BLaER1 (cell line): Measurements from ENCODE around the gene NDUFAF4.

Experiments
- H3K27ac ChIP-seq: shearing (Covaris generic); formaldehyde crosslinking; 2 replicates; pipeline ENCODE4 v1.8.1; 2022
- H3K27me3 ChIP-seq: shearing (Covaris generic); formaldehyde crosslinking; 2 replicates; pipeline ENCODE4 v1.8.1; 2022
- H3K36me3 ChIP-seq: shearing (Covaris generic); formaldehyde crosslinking; 2 replicates; pipeline ENCODE4 v1.8.1; 2022
- H3K4me1 ChIP-seq: shearing (Covaris generic); formaldehyde crosslinking; 2 replicates; pipeline ENCODE4 v1.8.1; 2022
- H3K4me2 ChIP-seq: shearing (Covaris generic); formaldehyde crosslinking; 2 replicates; pipeline ENCODE4 v1.8.1; 2022
- H3K4me3 ChIP-seq: shearing (Covaris generic); formaldehyde crosslinking; 2 replicates; pipeline ENCODE4 v1.8.1; 2022
- H3K9ac ChIP-seq: shearing (Covaris generic); formaldehyde crosslinking; 2 replicates; pipeline ENCODE4 v1.8.1; 2022
- H3K9me3 ChIP-seq: shearing (Covaris generic); formaldehyde crosslinking; 2 replicates; pipeline ENCODE4 v1.8.1; 2022
- H4K20me1 ChIP-seq: shearing (Covaris generic); formaldehyde crosslinking; 2 replicates; pipeline ENCODE4 v1.8.1; 2022
- Cebpa-rat ChIP-seq: shearing (Covaris generic); IDR thresholded peaks from 2 replicates; pipeline ENCODE4 v1.8.1; 2022

The NDUFAF4 gene

DNA sequence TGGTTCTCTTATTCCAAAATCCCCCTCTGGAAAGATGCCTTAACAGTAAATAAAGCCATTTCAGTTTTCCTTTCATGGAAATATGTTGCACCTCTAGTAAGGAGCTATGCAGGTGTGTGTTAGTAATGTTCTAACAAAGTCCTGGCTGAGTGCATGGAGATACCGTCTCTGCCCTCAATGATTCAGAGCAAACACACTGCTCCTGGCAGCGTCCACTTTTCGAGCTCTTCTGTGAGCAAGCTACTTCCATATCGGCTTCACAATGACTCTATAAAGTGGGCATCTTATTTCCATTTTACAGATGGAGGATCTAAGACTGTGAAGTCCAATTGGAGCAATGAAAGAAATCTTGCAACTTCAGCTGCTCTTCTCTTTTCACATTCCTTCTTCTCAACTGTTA is 30.0 kb upstream of the NDUFAF4 start:
- Histone ChIP-seq H3K4me1 (peaks cover 14% of the 10 kb centered on the region), H4K20me1 (no peaks in the 10 kb centered on the region), H3K9ac (no peak overlapping the region), H3K4me3 (no peak overlapping the region), H3K27me3 (no peaks in the 10 kb centered on the region), H3K9me3 (no peaks in the 10 kb centered on the region), H3K4me2 (no peak overlapping the region), H3K27ac (no peak overlapping the region), H3K36me3 (no peaks in the 10 kb centered on the region)
- TF ChIP-seq Cebpa-rat = no peak

DNA sequence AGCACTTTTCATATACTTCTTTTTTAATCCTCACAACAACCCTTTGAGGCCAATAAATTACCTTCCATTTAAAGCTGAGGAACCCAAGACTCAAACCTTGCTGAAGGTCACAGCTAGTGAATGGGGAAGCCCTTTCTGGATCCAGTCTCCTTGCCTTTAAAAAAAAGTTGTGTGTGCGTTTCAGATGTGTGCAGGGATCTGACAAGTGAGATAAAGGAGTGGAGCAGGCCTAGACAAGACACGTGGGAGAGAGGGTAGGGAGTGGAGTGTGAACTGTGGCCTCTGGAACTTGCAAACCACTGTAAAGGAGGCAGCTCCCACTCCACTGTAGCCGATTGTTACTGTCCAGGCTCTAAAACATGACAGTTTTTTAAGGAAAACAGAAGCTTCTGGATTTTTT is 28.7 kb upstream of the NDUFAF4 start:
- H3K36me3 ChIP-seq = no peaks in the 10 kb centered on the region
- no peaks in the 10 kb centered on the region for H3K9me3 ChIP-seq
- no peak overlapping the region for H3K9ac ChIP-seq
- H3K27me3 ChIP-seq = no peaks in the 10 kb centered on the region
- no peak overlapping the region for H3K4me2 ChIP-seq
- H3K4me3 ChIP-seq = no peak overlapping the region
- H4K20me1 ChIP-seq = no peaks in the 10 kb centered on the region
- H3K4me1 ChIP-seq = peaks cover 14% of the 10 kb centered on the region
- no peak overlapping the region for H3K27ac ChIP-seq
- no peak for TF ChIP-seq Cebpa-rat

DNA sequence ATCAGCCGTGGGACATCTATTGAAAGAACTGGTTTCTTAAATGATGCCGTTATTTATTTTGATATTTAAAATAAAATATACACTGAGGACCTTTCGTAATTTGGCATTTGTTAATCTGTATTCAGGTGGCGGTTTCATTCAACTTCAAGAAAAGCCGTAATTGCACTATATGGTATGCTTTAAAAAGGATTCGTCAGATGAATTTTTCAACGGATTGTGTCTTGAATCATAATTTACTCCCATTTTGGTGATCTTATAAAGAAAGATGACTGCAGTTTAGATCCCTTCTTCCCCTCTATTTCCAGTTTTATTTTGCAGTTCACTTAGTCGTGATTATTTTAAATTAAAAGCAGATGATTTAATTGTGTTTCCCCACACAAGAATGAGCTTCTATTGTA is 27.6 kb upstream of the NDUFAF4 start:
- TF ChIP-seq Cebpa-rat = no peak
- Histone ChIP-seq H3K27me3 (no peaks in the 10 kb centered on the region), H4K20me1 (no peaks in the 10 kb centered on the region), H3K9me3 (no peaks in the 10 kb centered on the region), H3K4me1 (peaks cover 14% of the 10 kb centered on the region), H3K4me2 (peak overlapping the region; percentile 78), H3K27ac (no peak overlapping the region), H3K4me3 (peak overlapping the region; percentile 75), H3K9ac (peak overlapping the region; percentile 77; the same call in 1 of the 2 replicates), H3K36me3 (no peaks in the 10 kb centered on the region)

DNA sequence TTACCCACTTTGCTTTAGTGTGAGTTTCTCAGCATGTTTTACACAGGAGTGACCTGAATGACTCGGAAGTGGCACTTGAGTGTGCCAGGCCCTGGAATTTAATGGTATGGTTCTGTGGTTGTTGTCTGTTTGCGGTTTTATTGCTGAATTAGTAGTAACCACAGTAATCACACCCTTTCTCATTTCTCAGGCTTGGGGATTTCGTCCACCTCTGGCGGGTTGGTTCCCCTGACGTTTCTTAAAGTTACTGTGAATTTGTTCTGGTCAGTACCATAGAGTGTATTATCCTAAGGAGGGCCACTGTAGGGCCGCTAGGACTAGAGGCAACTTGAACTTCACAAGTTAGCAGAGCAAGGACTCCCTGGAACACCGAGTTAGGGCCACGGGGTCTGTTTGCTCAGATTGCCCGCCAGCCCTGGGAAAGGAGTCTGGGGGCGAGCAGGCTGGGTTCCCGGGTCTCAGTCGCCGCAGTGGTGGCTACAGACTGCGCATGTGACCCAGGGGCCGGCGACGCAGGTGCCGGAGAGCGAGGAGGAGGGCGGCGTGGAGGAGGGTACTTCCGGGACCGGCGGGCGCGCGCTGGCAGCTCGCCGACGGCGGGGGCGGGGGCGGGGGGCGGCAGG is 26.3 kb upstream of the NDUFAF4 start:
- peak overlapping the region; percentile 81 for H3K9ac ChIP-seq
- peak overlapping the region; percentile 90 for H3K4me2 ChIP-seq
- peaks cover 14% of the 10 kb centered on the region for H3K4me1 ChIP-seq
- no peaks in the 10 kb centered on the region for H3K36me3 ChIP-seq
- no peaks in the 10 kb centered on the region for H4K20me1 ChIP-seq
- no peaks in the 10 kb centered on the region for H3K9me3 ChIP-seq
- no peaks in the 10 kb centered on the region for H3K27me3 ChIP-seq
- TF ChIP-seq Cebpa-rat = no peak
- peak overlapping the region; percentile 75 for H3K4me3 ChIP-seq
- peak overlapping the region; percentile 87 for H3K27ac ChIP-seq

DNA sequence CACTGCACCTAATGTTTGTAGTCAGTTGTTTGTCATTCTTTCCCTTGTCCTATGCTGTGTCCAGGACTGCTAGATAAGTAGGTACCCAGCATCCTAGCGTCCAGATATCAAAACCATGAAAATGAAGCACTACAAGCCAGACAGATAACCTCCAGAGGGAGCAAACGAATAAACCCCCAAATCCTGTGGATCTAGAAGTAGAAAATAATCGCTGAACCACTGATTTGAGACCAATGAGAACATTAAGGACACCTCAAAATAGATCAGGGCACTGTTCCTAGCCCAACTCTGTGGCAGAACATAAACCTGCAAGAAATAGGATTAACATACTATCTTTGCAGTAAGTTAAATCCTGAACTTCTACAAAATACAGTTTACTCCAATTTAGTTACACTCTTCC is 25.7 kb upstream of the NDUFAF4 start:
- Histone ChIP-seq H3K27me3 (no peaks in the 10 kb centered on the region), H4K20me1 (no peaks in the 10 kb centered on the region), H3K9me3 (no peaks in the 10 kb centered on the region), H3K4me3 (peak overlapping the region; percentile 75), H3K4me2 (peak overlapping the region; percentile 90), H3K4me1 (peaks cover 14% of the 10 kb centered on the region), H3K27ac (peak overlapping the region; percentile 87), H3K9ac (peak overlapping the region; percentile 81), H3K36me3 (no peaks in the 10 kb centered on the region)
- no peak for TF ChIP-seq Cebpa-rat

DNA sequence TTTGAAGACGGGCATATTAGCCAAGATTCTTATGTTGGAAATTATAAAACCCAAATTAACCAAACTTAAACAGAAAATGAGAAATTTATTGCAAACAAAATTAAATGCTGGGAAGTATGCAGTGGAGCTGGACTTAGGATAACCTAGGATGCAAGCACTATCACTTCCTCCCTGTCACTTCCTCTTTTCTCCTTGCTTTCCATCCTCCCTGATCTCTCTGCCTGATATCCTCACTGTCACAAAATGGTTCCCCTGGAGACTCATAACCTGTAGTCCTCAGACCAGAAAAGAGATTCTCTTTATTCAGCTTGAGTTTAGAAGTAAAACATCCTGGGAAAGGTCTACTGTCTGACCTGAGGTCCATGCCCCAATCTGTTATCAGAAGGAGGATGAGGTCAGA is 19.4 kb upstream of the NDUFAF4 start:
- Histone ChIP-seq H3K9me3 (no peaks in the 10 kb centered on the region), H3K27ac (no peak overlapping the region), H3K4me1 (no peaks in the 10 kb centered on the region), H3K4me2 (no peak overlapping the region), H3K9ac (no peak overlapping the region), H3K4me3 (no peak overlapping the region), H3K27me3 (no peaks in the 10 kb centered on the region), H3K36me3 (no peaks in the 10 kb centered on the region), H4K20me1 (no peaks in the 10 kb centered on the region)
- no peak for TF ChIP-seq Cebpa-rat

DNA sequence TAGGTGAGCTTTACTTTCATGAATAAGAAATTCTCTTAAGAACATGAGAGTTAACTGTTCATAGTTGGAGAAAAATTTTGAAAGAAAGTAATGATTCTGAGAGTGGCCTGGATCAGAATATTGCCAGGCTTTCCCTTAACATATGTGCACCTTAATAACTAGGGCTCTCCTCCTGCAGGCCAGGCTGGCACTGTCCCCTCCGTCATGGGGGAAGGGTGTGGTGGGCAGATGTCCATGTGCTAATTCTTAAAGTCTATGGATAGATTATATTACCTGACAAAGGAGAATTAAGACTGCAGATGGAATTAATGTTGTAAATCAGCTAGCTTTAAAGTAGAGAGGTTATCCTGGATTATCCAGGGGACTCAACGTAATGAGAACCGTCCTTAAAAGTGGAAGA is 15.9 kb upstream of the NDUFAF4 start:
- H3K9me3 ChIP-seq = no peaks in the 10 kb centered on the region
- no peak overlapping the region for H3K9ac ChIP-seq
- no peak for TF ChIP-seq Cebpa-rat
- no peak overlapping the region for H3K4me2 ChIP-seq
- H3K4me1 ChIP-seq = peaks cover 6% of the 10 kb centered on the region
- no peak overlapping the region for H3K4me3 ChIP-seq
- no peaks in the 10 kb centered on the region for H3K27me3 ChIP-seq
- no peaks in the 10 kb centered on the region for H4K20me1 ChIP-seq
- no peak overlapping the region for H3K27ac ChIP-seq
- H3K36me3 ChIP-seq = no peaks in the 10 kb centered on the region

DNA sequence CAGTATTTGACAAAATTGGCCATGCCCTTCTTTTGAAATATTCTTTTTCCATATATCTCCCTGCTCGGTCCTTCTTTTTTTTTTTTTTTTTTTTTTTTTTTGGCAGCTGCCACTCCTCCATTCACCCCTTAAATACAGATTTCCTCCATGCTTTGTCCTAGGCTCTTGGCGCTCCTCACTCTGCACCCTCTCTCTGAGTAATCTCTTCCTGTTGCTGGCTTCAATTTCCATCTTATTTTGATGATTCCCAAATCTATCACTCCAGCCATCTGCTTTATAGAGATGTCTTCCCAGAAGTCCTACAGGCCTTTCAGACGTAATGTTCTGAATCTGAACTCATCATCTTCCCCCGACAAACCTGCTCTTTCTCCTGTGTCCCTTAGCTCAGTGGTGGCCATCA is 14.1 kb upstream of the NDUFAF4 start:
- no peak overlapping the region for H3K9ac ChIP-seq
- no peak overlapping the region for H3K4me3 ChIP-seq
- H4K20me1 ChIP-seq = no peaks in the 10 kb centered on the region
- H3K36me3 ChIP-seq = no peaks in the 10 kb centered on the region
- H3K27ac ChIP-seq = no peak overlapping the region
- peaks cover 6% of the 10 kb centered on the region for H3K4me1 ChIP-seq
- no peaks in the 10 kb centered on the region for H3K27me3 ChIP-seq
- no peak for TF ChIP-seq Cebpa-rat
- no peaks in the 10 kb centered on the region for H3K9me3 ChIP-seq
- no peak overlapping the region for H3K4me2 ChIP-seq

DNA sequence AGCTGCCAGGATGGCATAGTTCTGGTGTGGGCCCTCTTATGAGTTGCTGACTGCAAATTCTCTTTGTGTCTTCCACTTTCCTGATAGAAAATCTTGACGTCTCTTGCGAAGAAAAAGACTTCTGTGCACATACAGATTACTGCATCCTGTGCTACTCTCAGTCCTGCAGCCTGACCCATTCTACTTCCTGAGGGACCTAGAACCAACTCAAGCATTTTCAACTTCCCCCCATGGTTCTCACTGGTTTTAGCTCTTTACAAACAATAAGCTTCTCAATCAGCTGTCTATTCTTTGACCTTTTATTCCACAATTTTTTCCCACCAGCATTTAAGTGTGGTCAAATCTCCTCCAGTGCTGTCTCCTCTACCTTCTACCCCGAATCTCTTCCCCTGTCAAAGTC is 13.5 kb upstream of the NDUFAF4 start:
- no peaks in the 10 kb centered on the region for H3K27me3 ChIP-seq
- H3K4me1 ChIP-seq = peaks cover 6% of the 10 kb centered on the region
- H3K9ac ChIP-seq = no peak overlapping the region
- no peak for TF ChIP-seq Cebpa-rat
- no peaks in the 10 kb centered on the region for H3K9me3 ChIP-seq
- H4K20me1 ChIP-seq = no peaks in the 10 kb centered on the region
- no peaks in the 10 kb centered on the region for H3K36me3 ChIP-seq
- H3K27ac ChIP-seq = no peak overlapping the region
- no peak overlapping the region for H3K4me3 ChIP-seq
- peak overlapping the region; percentile 22 for H3K4me2 ChIP-seq

DNA sequence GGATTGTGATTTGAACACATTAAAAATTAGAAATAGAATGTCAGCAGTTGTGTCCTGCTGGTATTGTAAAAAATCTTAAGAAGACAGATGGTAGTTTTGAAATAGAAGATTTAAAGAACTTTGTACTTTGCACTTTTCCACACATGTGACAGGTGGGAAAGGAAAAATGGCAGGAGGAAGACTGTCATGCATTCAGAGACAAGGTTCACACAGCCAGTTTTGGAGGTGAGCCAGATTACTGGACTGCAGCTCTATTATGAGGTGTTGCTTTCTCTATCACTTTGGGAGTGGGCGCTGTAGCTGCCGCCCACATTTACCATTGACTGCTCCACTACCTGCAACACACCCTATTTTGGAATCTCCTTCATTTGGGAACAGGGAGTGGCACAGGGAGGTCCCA is 12.1 kb upstream of the NDUFAF4 start:
- Histone ChIP-seq H3K27ac (no peak overlapping the region), H3K36me3 (no peaks in the 10 kb centered on the region), H3K4me3 (no peak overlapping the region), H3K9me3 (no peaks in the 10 kb centered on the region), H3K27me3 (no peaks in the 10 kb centered on the region), H3K4me2 (no peak overlapping the region), H4K20me1 (no peaks in the 10 kb centered on the region), H3K4me1 (peaks cover 6% of the 10 kb centered on the region), H3K9ac (no peak overlapping the region)
- no peak for TF ChIP-seq Cebpa-rat

DNA sequence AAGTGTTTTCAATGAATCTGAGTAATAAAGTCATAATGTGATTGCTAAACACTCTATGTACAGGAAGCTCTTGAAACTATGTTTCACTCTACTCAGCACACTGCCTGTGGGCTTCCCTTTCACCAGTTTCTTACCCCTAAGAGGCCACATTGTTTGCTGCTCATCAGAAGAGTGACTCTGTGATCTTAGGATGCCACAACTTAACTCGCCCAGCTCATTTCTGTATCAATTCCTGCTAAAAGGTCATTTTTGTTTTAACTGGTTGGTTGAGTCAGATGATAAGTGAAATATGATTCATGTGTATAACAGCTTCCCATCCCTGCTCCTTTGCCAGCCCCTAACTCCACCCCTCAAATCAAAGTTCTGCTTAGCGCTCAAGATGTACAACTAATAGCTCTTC is 9.8 kb upstream of the NDUFAF4 start:
- H3K9me3 ChIP-seq = no peaks in the 10 kb centered on the region
- H3K36me3 ChIP-seq = no peaks in the 10 kb centered on the region
- no peak overlapping the region for H3K27ac ChIP-seq
- H3K27me3 ChIP-seq = no peaks in the 10 kb centered on the region
- TF ChIP-seq Cebpa-rat = no peak
- no peak overlapping the region for H3K4me3 ChIP-seq
- no peak overlapping the region for H3K4me2 ChIP-seq
- H3K4me1 ChIP-seq = peaks cover 6% of the 10 kb centered on the region
- H3K9ac ChIP-seq = no peak overlapping the region
- no peaks in the 10 kb centered on the region for H4K20me1 ChIP-seq
